CD4-positive, alpha-beta T cell treated with Interleukin-15 for 4 hours (primary cell): ENCODE data around the gene GRM4.

Source experiments
- DNase-seq: peaks from one replicate; pipeline ENCODE4 v3.0.0-alpha.2; 2020; ENCODE audit warnings: low spot score

GRM4 gene

GRCh38 chr6:34062815-34063214 is 83.1 kb downstream of the GRM4 start:
- DNase-seq = no peak

- no peak for DNase-seq
Observed at GRCh38 chr6:34062156-34062555, 83.7 kb downstream of the GRM4 start.

- DNase-seq = no peak
Observed at GRCh38 chr6:34061348-34061747, 84.5 kb downstream of the GRM4 start.

GRCh38 chr6:34059914-34060313 is 86.0 kb downstream of the GRM4 start:
- DNase-seq = no peak

GRCh38 chr6:34059136-34059731 is 86.7 kb downstream of the GRM4 start:
- DNase-seq = no peak

- DNase-seq = no peak
Observed at GRCh38 chr6:34057790-34058189, 88.1 kb downstream of the GRM4 start.

GRCh38 chr6:34057191-34057590 is 88.7 kb downstream of the GRM4 start:
- DNase-seq = no peak

GRCh38 chr6:34056305-34057108 is 89.4 kb downstream of the GRM4 start:
- no peak for DNase-seq

GRCh38 chr6:34055223-34055933 is 90.5 kb downstream of the GRM4 start:
- DNase-seq = peak; percentile 45

GRCh38 chr6:34053721-34054120 is 92.2 kb downstream of the GRM4 start:
- no peak for DNase-seq

- DNase-seq = no peak
Observed at GRCh38 chr6:34052918-34053608, 92.8 kb downstream of the GRM4 start.

- DNase-seq = no peak
Observed at GRCh38 chr6:34052071-34052825, 93.6 kb downstream of the GRM4 start.

- DNase-seq = no peak
Observed at GRCh38 chr6:34051331-34051919, 94.5 kb downstream of the GRM4 start.

GRCh38 chr6:34050691-34051090 is 95.2 kb downstream of the GRM4 start:
- DNase-seq = no peak

GRCh38 chr6:34049395-34050342 is 96.2 kb downstream of the GRM4 start:
- DNase-seq = no peak

GRCh38 chr6:34047913-34048867 is 97.7 kb downstream of the GRM4 start:
- DNase-seq = no peak

- no peak for DNase-seq
Observed at GRCh38 chr6:34046617-34047016, 99.3 kb downstream of the GRM4 start.

GRCh38 chr6:34045771-34046170 is 100.1 kb downstream of the GRM4 start:
- DNase-seq = no peak
